Activated CD4-positive, CD25-positive, alpha-beta regulatory T cell (primary cell): Measurements from ENCODE around the gene SYT1.
"Not testable (repeated sequence)": the region's sequence is repeated elsewhere in the genome, so short reads cannot be mapped to it uniquely, and the experiment has no call there.

ENCODE experiments used
- DNase-seq, 4 experiments: peaks; one replicate each; lab custom pipeline; 2025; lab: John Stamatoyannopoulos, UW

SYT1 gene

GRCh38 chr12:78968226-78968625, 103.7 kb downstream of the SYT1 start:
- DNase-seq, result no peak

- no peak for DNase-seq
Observed at GRCh38 chr12:78970041-78970440, 105.5 kb downstream of the SYT1 start.

- no peak for DNase-seq
Observed at GRCh38 chr12:78977304-78977867, 112.8 kb downstream of the SYT1 start.

GRCh38 chr12:78994168-78994791, 129.7 kb downstream of the SYT1 start:
- no peak for DNase-seq

- no peak for DNase-seq
Observed at GRCh38 chr12:79000501-79000900, 135.9 kb downstream of the SYT1 start.

GRCh38 chr12:79001404-79001803, 136.8 kb downstream of the SYT1 start:
- no peak for DNase-seq

- DNase-seq, result no peak
Observed at GRCh38 chr12:79006306-79006705, 141.7 kb downstream of the SYT1 start.

- DNase-seq, result no peak
Observed at GRCh38 chr12:79008591-79008990, 144.0 kb downstream of the SYT1 start.

GRCh38 chr12:79012636-79013035, 148.1 kb downstream of the SYT1 start:
- no peak for DNase-seq

- DNase-seq, result no peak
Observed at GRCh38 chr12:79016181-79016580, 151.6 kb downstream of the SYT1 start.

GRCh38 chr12:79019672-79020071, 155.1 kb downstream of the SYT1 start:
- no peak for DNase-seq

- no peak for DNase-seq
Observed at GRCh38 chr12:79020106-79020505, 155.5 kb downstream of the SYT1 start.

- no peak for DNase-seq
Observed at GRCh38 chr12:79021021-79021420, 156.4 kb downstream of the SYT1 start.

- DNase-seq, result no peak
Observed at GRCh38 chr12:79023261-79023660, 158.7 kb downstream of the SYT1 start.

GRCh38 chr12:79023784-79024183, 159.2 kb downstream of the SYT1 start:
- DNase-seq, result no peak

- no peak for DNase-seq
Observed at GRCh38 chr12:79033788-79034187, 169.2 kb downstream of the SYT1 start.

GRCh38 chr12:79044748-79045147, 180.2 kb downstream of the SYT1 start:
- not testable (repeated sequence) for DNase-seq

GRCh38 chr12:79045149-79045703, 180.7 kb downstream of the SYT1 start:
- DNase-seq, result not testable (repeated sequence)

- no peak for DNase-seq
Observed at GRCh38 chr12:79046021-79046420, 181.4 kb downstream of the SYT1 start.

- no peak for DNase-seq
Observed at GRCh38 chr12:79048962-79049361, 184.4 kb downstream of the SYT1 start.

GRCh38 chr12:79053394-79053793, 188.8 kb downstream of the SYT1 start:
- DNase-seq, result no peak

- DNase-seq, result no peak
Observed at GRCh38 chr12:79055926-79056674, 191.5 kb downstream of the SYT1 start.

GRCh38 chr12:79056775-79057174, 192.2 kb downstream of the SYT1 start:
- DNase-seq, result no peak
